ENCODE measurements around the gene DAPK2.
"Not testable (repeated sequence)": the region's sequence is repeated elsewhere in the genome, so short reads cannot be mapped to it uniquely, and the experiment has no call there.

DAPK2 gene

DNA sequence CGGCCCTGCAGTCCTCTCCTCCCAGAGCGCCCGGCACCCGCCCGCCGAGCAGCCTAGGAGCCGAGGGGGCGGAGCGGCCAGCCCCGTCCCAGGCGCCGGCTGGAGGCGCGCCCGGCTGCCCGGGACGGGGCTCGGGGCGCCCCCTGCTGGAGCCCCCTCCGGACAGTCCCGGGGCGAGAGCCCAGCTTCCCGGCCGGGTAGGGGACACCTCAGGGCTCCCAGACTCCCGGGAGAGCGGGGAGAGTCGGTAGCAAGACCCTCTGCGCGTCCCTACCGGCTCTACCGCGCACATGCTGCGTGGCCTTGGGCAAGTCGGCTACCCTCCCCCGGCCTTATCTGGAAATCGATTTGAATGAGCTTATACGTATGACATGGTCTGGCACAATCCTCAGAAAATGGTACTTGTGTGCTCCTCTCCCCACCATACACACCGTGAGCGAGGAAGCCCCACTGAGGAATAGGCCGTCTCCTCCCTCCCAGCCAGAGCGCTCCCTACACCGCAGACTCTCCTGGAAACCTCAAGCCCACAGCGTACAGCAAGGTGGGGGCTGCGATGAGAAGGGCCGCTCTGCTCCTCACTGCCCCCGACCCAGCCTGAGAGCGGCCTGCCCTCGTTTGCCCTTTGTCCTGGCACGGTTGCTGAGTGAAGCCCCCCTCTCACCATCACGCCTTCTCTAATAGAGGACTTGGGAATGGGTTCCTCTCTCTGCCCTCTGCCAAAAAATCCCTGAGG, at the start of gene DAPK2:
Gene DAPK2 (minus strand): TSS at position 65 of the 733 bp plus-strand sequence. CDS start 6,224 bp downstream, outside the sequence.
- peak; percentile 88 for DNase-seq (ENCODE audit: low spot score)

- no peak for DNase-seq (ENCODE audit: low spot score)
Observed at GRCh38 chr15:64095431-64095794, 49.1 kb upstream of the DAPK2 start.

- peak; percentile 66 for DNase-seq (ENCODE audit: low spot score)
Observed at GRCh38 chr15:64093627-64094417, 47.5 kb upstream of the DAPK2 start, which contains the start of gene CIAO2A. TSS of gene CIAO2A (minus strand) at chr15:64093838. CDS start at chr15:64093768, 70 bp downstream.

- DNase-seq (ENCODE audit: low spot score): no peak
Observed at GRCh38 chr15:64092864-64093626, 46.8 kb upstream of the DAPK2 start.

- DNase-seq (ENCODE audit: low spot score): no peak
Observed at GRCh38 chr15:64092075-64092820, 46.0 kb upstream of the DAPK2 start.

DNA sequence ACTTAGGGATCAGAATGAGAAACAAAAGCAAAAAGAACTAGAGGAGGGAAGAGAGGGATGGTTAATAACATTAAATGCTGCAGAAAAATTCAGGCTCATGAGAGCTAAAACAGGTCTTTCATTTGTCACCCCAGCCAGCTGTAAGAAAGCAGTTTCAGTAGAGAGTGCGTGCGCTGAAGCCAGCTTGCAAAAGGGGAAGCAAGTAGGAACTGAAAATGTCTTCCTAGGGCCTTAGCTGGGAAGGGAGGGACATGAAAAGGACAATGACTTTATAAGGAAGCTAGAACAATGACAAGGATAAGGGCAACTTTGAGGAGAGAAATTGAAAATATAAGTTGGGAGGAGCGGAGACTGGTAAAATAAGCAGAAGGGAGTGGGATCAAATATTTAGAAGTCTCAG, 44.2 kb upstream of the DAPK2 start:
- no peak for DNase-seq (ENCODE audit: low spot score)

- no peak for DNase-seq (ENCODE audit: low spot score)
Observed at GRCh38 chr15:64089543-64090280, 43.4 kb upstream of the DAPK2 start.

DNA sequence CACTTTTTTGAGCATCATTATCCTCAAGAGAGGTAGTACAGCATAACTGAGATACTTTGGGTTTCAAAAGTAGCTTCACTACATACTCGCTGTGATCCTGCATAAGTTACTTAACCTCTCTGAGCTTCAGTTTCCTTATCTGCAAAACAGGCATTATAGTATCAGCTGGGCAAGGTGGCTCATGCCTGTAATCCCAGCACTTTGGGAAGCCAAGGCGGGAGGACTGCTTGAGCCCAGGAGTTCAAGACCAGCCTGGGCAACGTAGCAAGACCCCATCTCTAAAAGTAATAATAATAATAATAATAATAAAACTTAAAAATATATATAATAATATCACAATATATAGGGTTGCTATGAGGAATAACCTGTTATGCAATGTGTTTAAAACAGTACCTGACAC, 36.5 kb upstream of the DAPK2 start:
- DNase-seq (ENCODE audit: low spot score): no peak

DNA sequence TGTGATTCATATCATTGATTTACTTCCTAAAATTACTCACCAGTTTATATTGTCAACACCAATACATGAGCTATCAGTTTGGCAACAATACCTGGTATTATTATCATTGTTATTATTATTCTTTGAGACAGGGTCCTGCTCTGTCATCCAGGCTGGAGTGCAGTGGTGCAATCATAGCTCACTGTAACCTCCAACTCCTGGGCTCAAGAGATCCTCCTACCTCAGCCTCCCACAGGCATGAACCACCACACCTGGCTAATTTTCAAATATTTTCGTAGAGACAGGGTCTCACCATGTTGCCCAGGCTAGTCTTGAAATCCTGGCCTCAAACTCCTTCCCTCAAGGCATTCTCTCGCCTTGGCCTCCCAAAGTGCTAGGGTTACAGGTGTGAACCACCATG, 27.2 kb upstream of the DAPK2 start:
- DNase-seq (ENCODE audit: low spot score): not testable (repeated sequence)

DNA sequence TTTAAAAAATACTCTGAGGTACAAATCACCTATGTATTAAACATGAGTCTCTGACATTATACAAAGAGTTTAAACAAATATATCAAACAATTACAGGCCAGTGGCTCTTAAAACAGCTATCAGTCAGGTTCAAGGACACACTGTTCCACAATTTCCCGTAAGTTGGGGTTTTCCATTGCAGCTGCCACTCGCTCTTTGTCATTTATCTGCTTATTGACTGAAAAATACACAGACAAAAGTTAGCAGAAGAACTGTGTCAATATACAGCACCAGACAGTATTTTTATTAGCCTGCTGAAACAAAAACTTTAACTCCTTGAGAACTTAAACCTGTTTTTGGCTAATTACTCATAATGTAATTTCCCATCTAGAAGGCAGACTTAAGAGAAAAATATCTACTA, 26.5 kb upstream of the DAPK2 start:
- no peak for DNase-seq (ENCODE audit: low spot score)

DNA sequence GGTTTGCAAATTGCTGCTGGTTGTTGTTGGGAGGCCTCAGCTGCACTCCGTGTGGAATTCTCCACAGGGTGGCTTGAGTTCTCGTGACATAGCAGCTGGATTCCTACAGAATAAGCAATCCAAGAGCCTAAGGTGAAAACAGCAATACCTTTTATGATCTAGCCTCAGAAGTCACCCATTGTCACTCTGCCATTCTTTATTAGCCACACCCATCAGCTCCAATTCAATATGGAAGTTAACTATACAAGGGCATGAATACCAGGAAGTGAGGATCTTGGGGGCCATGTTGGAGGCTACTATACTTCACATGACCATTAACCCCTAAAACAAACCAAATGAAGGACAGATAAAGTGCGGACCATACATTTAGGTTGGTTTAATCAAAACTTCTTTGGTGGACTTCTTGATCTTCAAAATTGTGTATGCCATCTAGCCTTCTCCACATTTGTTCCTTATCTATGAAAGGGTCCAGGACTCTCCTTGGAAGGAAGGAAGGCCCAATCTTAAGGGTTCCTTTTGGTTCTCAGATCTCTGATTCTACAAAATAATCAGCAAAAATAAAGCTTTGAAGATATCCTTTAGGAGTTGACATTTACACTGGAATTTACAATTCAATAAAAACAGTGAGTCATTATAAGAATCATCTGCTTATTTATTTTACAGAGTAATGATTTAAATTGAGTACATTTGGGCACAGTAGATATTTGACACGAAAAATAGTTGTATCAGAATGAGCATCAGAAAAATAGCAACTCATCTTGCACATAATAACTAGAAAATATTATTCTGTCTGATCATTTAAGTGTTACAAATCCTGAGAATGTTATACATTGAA, 25.9 kb upstream of the DAPK2 start:
- no peak for DNase-seq (ENCODE audit: low spot score)

DNA sequence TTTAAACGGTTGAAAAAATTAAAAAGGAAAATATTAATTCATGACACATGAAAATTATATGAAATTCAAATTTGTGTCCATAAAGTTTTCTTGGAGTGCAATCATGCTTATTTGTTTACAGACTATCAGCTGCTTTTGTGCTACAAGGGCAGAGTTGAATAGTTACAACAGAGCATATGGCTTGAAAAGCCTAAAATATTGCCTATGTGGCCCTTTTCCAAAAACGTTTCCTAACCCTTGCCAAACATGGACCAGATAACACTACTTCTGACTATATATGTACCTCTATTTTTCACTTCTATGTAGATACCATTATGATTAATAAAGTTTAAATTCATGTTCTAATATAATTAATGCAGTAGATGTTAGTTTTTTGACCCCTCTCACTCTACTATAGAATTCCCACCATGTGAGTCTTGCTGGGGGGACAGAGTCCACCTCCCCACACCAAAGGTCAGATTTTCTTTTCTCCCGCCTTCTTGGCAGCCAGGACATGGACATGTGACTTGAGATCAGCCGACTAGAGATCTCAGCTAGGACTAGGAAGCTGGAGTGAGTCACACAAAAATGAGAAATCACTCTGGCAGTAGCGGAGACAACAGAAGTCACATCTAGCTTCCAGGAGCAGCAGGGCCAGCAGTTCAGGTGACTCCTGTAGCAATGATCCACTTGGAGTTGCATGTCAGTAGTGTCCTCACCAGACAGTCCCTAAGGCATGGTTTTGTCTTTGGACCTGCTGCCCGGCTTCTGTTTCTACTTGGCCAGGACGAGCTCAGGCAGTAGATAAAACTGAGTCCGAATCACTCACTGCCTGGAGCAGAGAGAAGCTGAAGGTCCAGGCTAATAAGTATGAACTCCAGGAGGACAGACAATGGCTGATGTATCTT, 24.9 kb upstream of the DAPK2 start:
- DNase-seq (ENCODE audit: low spot score): no peak

DNA sequence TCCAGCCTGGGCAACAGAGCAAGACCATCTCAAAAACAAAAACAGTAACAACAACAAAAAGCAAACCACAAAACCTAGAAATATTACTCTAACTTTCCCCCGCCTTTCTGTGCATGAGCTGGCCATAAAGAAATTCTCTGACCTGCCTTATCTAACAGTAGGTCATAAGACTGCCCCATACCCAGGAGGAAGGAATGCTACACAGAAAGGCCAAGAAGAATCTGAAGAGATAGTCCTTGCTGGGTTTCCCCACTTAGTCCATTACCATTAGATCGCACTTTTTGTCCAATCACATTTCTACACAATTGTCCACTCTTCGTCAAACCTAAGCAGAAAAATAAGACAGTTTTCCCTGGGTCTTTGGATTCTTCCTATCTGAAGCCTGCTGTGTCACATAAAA, 23.8 kb upstream of the DAPK2 start:
- no peak for DNase-seq (ENCODE audit: low spot score)

GRCh38 chr15:64068133-64068532, 21.8 kb upstream of the DAPK2 start:
- DNase-seq (ENCODE audit: low spot score): no peak

DNA sequence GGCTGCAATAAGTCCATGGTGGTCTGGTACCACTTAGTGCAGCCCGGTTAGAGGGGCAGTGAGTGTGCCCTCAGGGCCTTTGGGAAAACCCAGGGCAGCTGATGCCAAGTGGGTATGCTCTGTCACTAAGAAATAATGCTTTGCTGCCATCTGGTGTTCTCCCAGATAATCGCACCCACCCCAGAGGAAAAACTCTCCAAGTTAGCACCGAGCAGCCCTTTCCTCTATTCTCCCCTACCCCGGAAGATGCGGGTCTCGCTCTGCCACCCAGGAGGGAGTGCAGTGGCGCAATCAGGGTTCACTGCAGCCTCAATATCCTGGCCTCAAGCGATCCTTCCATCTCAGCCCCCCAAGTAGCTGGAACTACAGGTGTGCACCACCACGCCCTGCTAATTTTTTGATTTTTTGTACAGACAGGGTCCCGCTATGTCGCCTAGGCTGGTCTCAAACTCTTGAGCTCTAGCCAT, 21.3 kb upstream of the DAPK2 start:
- peak; percentile 58 for DNase-seq (ENCODE audit: low spot score)

GRCh38 chr15:64066451-64066850, 20.2 kb upstream of the DAPK2 start:
- no peak for DNase-seq (ENCODE audit: low spot score)

DNA sequence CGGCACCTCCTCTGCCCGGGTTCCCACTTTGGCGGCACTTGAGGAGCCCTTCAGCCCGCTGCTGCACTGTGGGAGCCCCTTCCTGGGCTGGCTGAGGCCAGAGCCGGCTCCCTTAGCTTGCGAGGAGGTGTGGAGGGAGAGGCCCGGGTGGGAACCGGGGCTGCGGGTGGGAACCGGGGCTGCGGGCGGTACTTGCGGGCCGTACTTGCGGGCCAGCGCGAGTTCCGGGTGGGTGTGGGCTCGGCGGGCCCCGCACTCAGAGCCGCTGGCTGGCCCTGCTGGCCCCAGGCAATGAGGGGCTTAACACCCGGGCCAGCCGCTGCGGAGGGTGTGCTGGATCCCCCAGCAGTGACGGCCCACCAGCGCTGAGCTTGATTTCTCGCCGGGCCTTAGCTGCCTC, 14.4 kb upstream of the DAPK2 start:
- no peak for DNase-seq (ENCODE audit: low spot score)

GRCh38 chr15:64059104-64059503, 12.8 kb upstream of the DAPK2 start:
- DNase-seq (ENCODE audit: low spot score): not testable (repeated sequence)

DNA sequence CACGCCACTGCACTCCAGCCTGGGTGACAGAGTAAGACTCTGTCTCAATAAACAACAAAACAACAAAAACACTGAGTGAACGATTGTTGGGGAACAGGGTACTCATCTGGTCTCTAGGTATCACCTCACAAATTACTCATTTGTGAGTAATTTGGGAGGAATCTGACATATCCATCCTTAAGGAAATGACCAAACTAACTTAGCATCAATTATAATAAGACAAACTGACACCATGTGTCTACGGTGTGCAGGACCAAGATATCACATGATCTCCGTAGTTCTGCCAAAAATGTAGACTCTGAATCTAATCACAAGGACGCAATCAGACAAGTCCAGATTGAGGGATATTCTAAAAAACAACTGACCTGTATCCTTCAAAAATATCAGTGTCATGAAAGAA, 12.0 kb upstream of the DAPK2 start:
- DNase-seq (ENCODE audit: low spot score): no peak
